PC-3 (cell line): Measurements from ENCODE around the gene URB1.

ENCODE experiments used
- CTCF ChIP-seq: fragments of 300-600 bp; sonication (generic); conservative IDR thresholded peaks from 2 replicates; pipeline ENCODE4 v1.5.1; 2017; ENCODE audit warnings: antibody characterized with exemption, low read depth, mild to moderate bottlenecking, low read length
- EZH2 ChIP-seq: fragments of 300-600 bp; sonication (generic); IDR thresholded peaks from one replicate; pipeline ENCODE4 v1.6.1; 2017; ENCODE audit warnings: antibody characterized with exemption, mild to moderate bottlenecking, low read length; ENCODE audit not compliant: unreplicated experiment

GRCh38 chr21:32423320-32424190 lies 30.7 kb upstream of the URB1 start:
- TF ChIP-seq CTCF: no peak
- no peak for TF ChIP-seq EZH2
